Loucy (cell line): ENCODE results near the gene RBBP5.

ENCODE experiments used
- H2AFZ ChIP-seq: fragments of 200-600 bp; sonication (generic); 2 replicates; pipeline ENCODE4 v1.6.0; 2016; ENCODE audit warnings: antibody characterized with exemption, mild to moderate bottlenecking, low read length, moderate library complexity
- H3F3A ChIP-seq: fragments of 200-600 bp; 2 replicates; pipeline ENCODE4 v1.6.0; 2016; ENCODE audit warnings: antibody characterized with exemption, low read depth, mild to moderate bottlenecking
- H3K27me3 ChIP-seq: fragments of 200-600 bp; sonication (generic); 2 replicates; pipeline ENCODE4 v1.6.1; 2014; ENCODE audit warnings: low read length, mild to moderate bottlenecking; ENCODE audit not compliant: insufficient read depth, poor library complexity, severe bottlenecking
- H3K36me3 ChIP-seq: fragments of 200-600 bp; sonication (generic); 2 replicates; pipeline ENCODE4 v1.6.1; 2016; ENCODE audit warnings: low read length; ENCODE audit not compliant: insufficient read depth
- H3K4me1 ChIP-seq: fragments of 200-600 bp; sonication (generic); 2 replicates; pipeline ENCODE4 v1.5.1; 2014; ENCODE audit warnings: low read length, mild to moderate bottlenecking; ENCODE audit not compliant: insufficient read depth, poor library complexity, severe bottlenecking
- H3K4me2 ChIP-seq: fragments of 200-600 bp; sonication (generic); 2 replicates; pipeline ENCODE4 v1.6.0; 2014; ENCODE audit warnings: antibody characterized with exemption, low read length, low read depth, mild to moderate bottlenecking; ENCODE audit not compliant: poor library complexity, severe bottlenecking
- H3K4me3 ChIP-seq: fragments of 200-600 bp; sonication (generic); 2 replicates; pipeline ENCODE4 v1.5.1; 2014; ENCODE audit warnings: low read length, mild to moderate bottlenecking, mixed read lengths; ENCODE audit not compliant: poor library complexity, severe bottlenecking
- H3K79me2 ChIP-seq: fragments of 200-600 bp; sonication (generic); 2 replicates; pipeline ENCODE4 v1.6.1; 2014; ENCODE audit warnings: low read length; ENCODE audit not compliant: insufficient read depth
- H3K9ac ChIP-seq: fragments of 200-600 bp; sonication (generic); 2 replicates; pipeline ENCODE4 v1.6.0; 2014; ENCODE audit warnings: mild to moderate bottlenecking, low read depth, low read length, moderate library complexity; ENCODE audit not compliant: poor library complexity, severe bottlenecking
- H3K9me2 ChIP-seq: fragments of 200-600 bp; sonication (generic); replicated peaks from 2 replicates; pipeline ENCODE4 v1.6.1; 2016; ENCODE audit warnings: low read depth, low read length, mixed read lengths
- H3K9me3 ChIP-seq: fragments of 200-600 bp; sonication (generic); 2 replicates; pipeline ENCODE4 v1.6.1; 2014; ENCODE audit warnings: mild to moderate bottlenecking, antibody characterized with exemption, low read length, low read depth; ENCODE audit not compliant: insufficient read depth
- H4K20me1 ChIP-seq: fragments of 200-600 bp; sonication (generic); 2 replicates; pipeline ENCODE4 v1.6.0; 2014; ENCODE audit warnings: antibody characterized with exemption, low read length, mild to moderate bottlenecking; ENCODE audit not compliant: insufficient read depth, poor library complexity, severe bottlenecking
- CTCF ChIP-seq: fragments of 200-600 bp; sonication (generic); conservative IDR thresholded peaks from 2 replicates; pipeline ENCODE4 v1.5.1; 2014; ENCODE audit warnings: mild to moderate bottlenecking, antibody characterized with exemption, low read length
- EZH2phosphoT487 ChIP-seq: fragments of 200-600 bp; IDR thresholded peaks from 2 replicates; pipeline ENCODE4 v1.6.1; 2018; ENCODE audit warnings: antibody characterized with exemption, mild to moderate bottlenecking, moderate library complexity, borderline replicate concordance

Gene RBBP5

GRCh38 chr1:205074084-205074483 is 47.7 kb downstream of the RBBP5 start:
- Histone ChIP-seq H3K9ac (no peak overlapping the region), H3K79me2 (no peaks in the 10 kb centered on the region)
- TF ChIP-seq CTCF: no peak
- TF ChIP-seq EZH2phosphoT487: no peak

GRCh38 chr1:205073511-205073910 is 48.3 kb downstream of the RBBP5 start:
- Histone ChIP-seq H2AFZ (no peak overlapping the region), H3F3A (no peaks in the 10 kb centered on the region), H3K9me3 (no peaks in the 10 kb centered on the region), H3K27me3 (no peaks in the 10 kb centered on the region), H3K79me2 (no peaks in the 10 kb centered on the region), H4K20me1 (no peaks in the 10 kb centered on the region), H3K4me3 (no peak overlapping the region), H3K9ac (no peak overlapping the region), H3K36me3 (no peaks in the 10 kb centered on the region), H3K4me2 (no peak overlapping the region), H3K9me2 (no peaks in the 10 kb centered on the region), H3K4me1 (no peaks in the 10 kb centered on the region)
- TF ChIP-seq EZH2phosphoT487: no peak
- no peak for TF ChIP-seq CTCF

More at GRCh38 chr1:205074084-205074483, 47.7 kb downstream of the RBBP5 start:
- Histone ChIP-seq H3F3A (no peaks in the 10 kb centered on the region), H2AFZ (no peak overlapping the region), H3K4me2 (no peak overlapping the region), H3K4me1 (no peaks in the 10 kb centered on the region), H3K9me2 (no peaks in the 10 kb centered on the region), H4K20me1 (no peaks in the 10 kb centered on the region), H3K27me3 (no peaks in the 10 kb centered on the region), H3K9me3 (no peaks in the 10 kb centered on the region), H3K36me3 (no peaks in the 10 kb centered on the region), H3K4me3 (no peak overlapping the region)

- TF ChIP-seq EZH2phosphoT487 (no peak), CTCF (no peak)
- no peaks in the 10 kb centered on the region for H3K36me3 ChIP-seq
- no peak overlapping the region for H3K4me3 ChIP-seq
These were observed 48.9 kb downstream of the RBBP5 start for GRCh38 chr1:205072881-205073280.

More at GRCh38 chr1:205072881-205073280, 48.9 kb downstream of the RBBP5 start:
- Histone ChIP-seq H3K4me2 (no peak overlapping the region), H4K20me1 (no peaks in the 10 kb centered on the region), H3K79me2 (no peaks in the 10 kb centered on the region), H3K27me3 (no peaks in the 10 kb centered on the region), H3K9me2 (no peaks in the 10 kb centered on the region), H2AFZ (no peak overlapping the region), H3K9ac (no peak overlapping the region), H3K9me3 (no peaks in the 10 kb centered on the region), H3K4me1 (no peaks in the 10 kb centered on the region), H3F3A (no peaks in the 10 kb centered on the region)
